HG03457 (cell line): ENCODE data around the gene USP17L12.
"Not testable (repeated sequence)": the region's sequence is repeated elsewhere in the genome, so short reads cannot be mapped to it uniquely, and the experiment has no call there.

Experiments used
- ATAC-seq: cut with Tn5 transposase; IDR thresholded peaks from one replicate; pipeline ENCODE4 v1.9.1; 2021; ENCODE audit warnings: moderate number of reproducible peaks; ENCODE audit not compliant: unreplicated experiment

USP17L12 gene

GRCh38 chr4:9219852-9220251 lies at the start of gene USP17L12:
Gene USP17L12 (plus strand): TSS chr4:9220152. CDS start chr4:9220152, 0 bp downstream.
- ATAC-seq: not testable (repeated sequence)

- ATAC-seq: not testable (repeated sequence)
Measured at GRCh38 chr4:9210357-9210756, 9.6 kb upstream of the USP17L12 start, which contains the start of gene USP17L10. Gene USP17L10 (plus strand): TSS chr4:9210657. CDS start chr4:9210657, 0 bp downstream.

- ATAC-seq: not testable (repeated sequence)
Measured at GRCh38 chr4:9214701-9215100, 5.3 kb upstream of the USP17L12 start.

- ATAC-seq: not testable (repeated sequence)
Measured at GRCh38 chr4:9215105-9215504, 4.8 kb upstream of the USP17L12 start, which contains the start of gene USP17L11. Gene USP17L11 (plus strand): TSS chr4:9215405. CDS start chr4:9215405, 0 bp downstream.

GRCh38 chr4:9224596-9224995 lies 4.6 kb downstream of the USP17L12 start, which contains the start of gene USP17L13:
Gene USP17L13 (plus strand): TSS chr4:9224896. CDS start chr4:9224896, 0 bp downstream.
- ATAC-seq: not testable (repeated sequence)

- ATAC-seq: not testable (repeated sequence)
Measured at GRCh38 chr4:9230249-9230648, 10.3 kb downstream of the USP17L12 start.

GRCh38 chr4:9234085-9234484 lies 14.1 kb downstream of the USP17L12 start, which contains the start of gene USP17L15:
Gene USP17L15 (plus strand): TSS chr4:9234385. CDS start chr4:9234385, 0 bp downstream.
- ATAC-seq: not testable (repeated sequence)

GRCh38 chr4:9238461-9238860 lies 18.5 kb downstream of the USP17L12 start:
- ATAC-seq: not testable (repeated sequence)

- ATAC-seq: not testable (repeated sequence)
Measured at GRCh38 chr4:9243579-9243978, 23.6 kb downstream of the USP17L12 start, which contains the start of gene USP17L17. Gene USP17L17 (plus strand): TSS chr4:9243879. CDS start chr4:9243879, 0 bp downstream.

- not testable (repeated sequence) for ATAC-seq
Measured at GRCh38 chr4:9247953-9248680, 28.2 kb downstream of the USP17L12 start, which contains the start of gene USP17L18. Gene USP17L18 (plus strand): TSS chr4:9248630. CDS start chr4:9248630, 0 bp downstream.

GRCh38 chr4:9253078-9253477 lies 33.1 kb downstream of the USP17L12 start, which contains the start of gene USP17L19:
Gene USP17L19 (plus strand): TSS chr4:9253378. CDS start chr4:9253378, 0 bp downstream.
- not testable (repeated sequence) for ATAC-seq

- not testable (repeated sequence) for ATAC-seq
Measured at GRCh38 chr4:9257824-9258223, 37.9 kb downstream of the USP17L12 start, which contains the start of gene USP17L20. Gene USP17L20 (plus strand): TSS chr4:9258124. CDS start chr4:9258124, 0 bp downstream.

- ATAC-seq: not testable (repeated sequence)
Measured at GRCh38 chr4:9262572-9262971, 42.6 kb downstream of the USP17L12 start, which contains the start of gene USP17L21. Gene USP17L21 (plus strand): TSS chr4:9262872. CDS start chr4:9262872, 0 bp downstream.

- ATAC-seq: not testable (repeated sequence)
Measured at GRCh38 chr4:9267319-9267718, 47.4 kb downstream of the USP17L12 start, which contains the start of gene USP17L22. Gene USP17L22 (plus strand): TSS chr4:9267619. CDS start chr4:9267619, 0 bp downstream.
